SH-SY5Y (cell line): ENCODE data around the gene UNC45A.

Experiments
- GATA2 ChIP-seq: IDR thresholded peaks from 2 replicates; pipeline ENCODE4 v1.6.1; 2011; ENCODE audit warnings: mild to moderate bottlenecking, low read depth, low read length
- GATA3 ChIP-seq: IDR thresholded peaks from 2 replicates; pipeline ENCODE4 v1.6.1; 2011; ENCODE audit warnings: low read depth, mild to moderate bottlenecking, low read length, moderate library complexity

DNA sequence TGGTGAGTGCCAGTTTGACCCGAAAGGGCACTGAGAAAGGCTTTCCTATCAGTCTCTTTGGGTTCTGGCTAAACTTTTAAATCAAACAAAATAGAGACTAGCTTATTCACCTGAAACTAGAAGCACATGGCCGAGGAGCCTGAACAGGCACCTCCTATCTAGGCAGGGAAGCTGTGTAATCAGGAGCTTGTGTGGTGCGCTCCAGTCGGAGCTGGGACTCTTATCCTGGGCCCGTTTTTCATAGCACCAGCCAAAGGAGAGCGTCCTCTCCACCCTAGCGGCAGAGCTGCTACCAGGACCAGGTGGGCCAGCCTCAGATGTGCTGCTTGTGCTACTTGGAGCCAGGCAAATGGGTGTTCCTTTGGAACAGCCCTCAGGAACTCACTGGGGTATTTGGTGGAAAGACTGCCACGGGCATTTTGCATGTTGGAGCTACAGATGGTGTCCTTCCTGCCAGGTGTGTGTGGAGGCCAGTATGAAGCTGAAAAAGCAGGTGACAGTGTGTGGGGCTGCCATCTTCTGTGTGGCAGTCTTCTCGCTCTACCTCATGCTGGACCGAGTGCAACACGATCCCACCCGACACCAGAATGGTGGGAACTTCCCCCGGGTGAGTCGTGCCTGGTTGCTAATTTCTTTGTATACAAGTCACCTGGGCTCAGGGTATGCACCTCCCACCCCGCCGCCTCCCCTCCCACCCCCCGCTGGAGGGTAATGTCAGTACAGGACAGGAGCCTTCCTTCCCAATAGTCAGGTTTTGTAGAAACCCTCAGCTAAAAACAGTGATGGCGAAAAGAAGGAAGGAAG, 31.1 kb upstream of the UNC45A start:
- TF ChIP-seq GATA3 (no peak), GATA2 (no peak)
